Mammary epithelial cell (primary cell): ENCODE data around the gene GTSE1.

ENCODE experiments used
- CTCF ChIP-seq, 2 donors: IDR thresholded peaks in 1 of 2; conservative IDR thresholded peaks in 1 of 2; 2 replicates each; pipeline ENCODE4 v1.5.1; 2011 to 2012; ENCODE audit warnings: inconsistent platforms in 2 of 2, low read length in 2 of 2, mild to moderate bottlenecking in 2 of 2, control low read depth in 1 of 2, low read depth in 1 of 2; ENCODE audit not compliant: insufficient read depth in 1 of 2; ENCODE audit errors: extremely low read depth in 1 of 2
- EZH2 ChIP-seq: IDR thresholded peaks from 2 replicates; pipeline ENCODE4 v1.6.1; 2012; ENCODE audit warnings: low read length, inconsistent platforms, borderline replicate concordance

DNA sequence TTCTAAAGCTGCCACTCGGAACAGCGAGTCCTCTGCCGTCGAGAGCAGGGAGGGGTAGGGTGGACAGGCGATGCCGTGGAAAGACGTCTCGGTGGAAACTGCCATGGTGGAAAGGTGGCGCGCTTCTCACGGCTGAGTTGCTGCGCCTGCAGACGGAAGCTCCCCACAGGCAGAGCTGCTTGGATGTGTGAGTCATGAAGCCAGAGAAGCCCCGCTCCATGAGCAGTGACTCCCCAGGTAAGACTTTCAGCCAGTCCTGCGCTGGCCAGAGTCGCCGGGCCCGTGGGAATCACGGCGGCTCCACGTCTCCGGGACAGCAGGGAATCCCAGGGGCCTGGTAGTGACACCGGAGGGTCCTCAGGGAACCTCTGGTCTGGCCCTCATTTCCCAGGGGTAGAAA is 34.8 kb downstream of the GTSE1 start:
- TF ChIP-seq CTCF (conservative IDR thresholded peaks at IDR 0.05 in 1 of 2, IDR thresholded peaks at IDR 0.05 in 1 of 2; ENCODE audit: extremely low read depth in 1 of 2, insufficient read depth in 1 of 2, low read depth in 1 of 2, low read length in 2 of 2) (no peak), EZH2 (no peak)
